WTC11 (cell line): ENCODE data around the gene GCNT4. TPM values are rescaled to one million over a fixed set of nuclear protein-coding genes. Genes with fewer than 3 reads are reported as not detected.

Experiments
- ATAC-seq: fragments of 200-7000 bp; cut with Tn5 transposase; 2 replicates; pipeline ENCODE4 v1.10.0; 2021; ENCODE audit warnings: mild to moderate bottlenecking, moderate library complexity
- CTCF ChIA-PET: fragments of 300-600 bp; sonication (Branson Sonifier 250); formaldehyde crosslinking; loops from one replicate; lab custom pipeline; 2021; ENCODE audit warnings: antibody characterized with exemption; lab: Charles Lee
- POLR2A ChIA-PET: fragments of 350-600 bp; sonication (Branson Sonifier 250); formaldehyde crosslinking; loops from one replicate; lab custom pipeline; 2021; ENCODE audit warnings: antibody characterized with exemption; lab: Charles Lee
- DNase-seq: peaks from one replicate; pipeline ENCODE4 v3.0.0; 2021; ENCODE audit warnings: low spot score
- H3K27ac Mint-ChIP-seq: 2 replicates; pipeline ENCODE4 v1.8.0; 2021; ENCODE audit warnings: mixed read lengths
- H3K27me3 Mint-ChIP-seq: 2 replicates; pipeline ENCODE4 v1.8.0; 2021; ENCODE audit warnings: low read depth, mild to moderate bottlenecking, moderate library complexity, mixed read lengths
- H3K36me3 Mint-ChIP-seq: 2 replicates; pipeline ENCODE4 v1.8.0; 2021; ENCODE audit warnings: mixed read lengths
- H3K4me1 Mint-ChIP-seq: 2 replicates; pipeline ENCODE4 v1.8.0; 2022; ENCODE audit warnings: mixed read lengths
- H3K4me3 Mint-ChIP-seq: 2 replicates; pipeline ENCODE4 v1.8.0; 2021; ENCODE audit warnings: mild to moderate bottlenecking, moderate library complexity, mixed read lengths
- H3K9me3 Mint-ChIP-seq: 2 replicates; pipeline ENCODE4 v1.8.0; 2021; ENCODE audit warnings: mixed read lengths
- CREM ChIP-seq: sonication (generic); formaldehyde crosslinking; IDR thresholded peaks from 2 replicates; pipeline ENCODE4 v1.8.1; 2022; ENCODE audit warnings: mild to moderate bottlenecking, missing genetic modification reagents, moderate library complexity
- ETV6 ChIP-seq: sonication (generic); formaldehyde crosslinking; IDR thresholded peaks from 2 replicates; pipeline ENCODE4 v1.8.1; 2022; ENCODE audit warnings: mild to moderate bottlenecking, missing genetic modification reagents
- FOXK1 ChIP-seq: sonication (generic); formaldehyde crosslinking; IDR thresholded peaks from 2 replicates; pipeline ENCODE4 v1.8.0; 2022; ENCODE audit warnings: mild to moderate bottlenecking, moderate library complexity, missing genetic modification reagents
- HMGA2 ChIP-seq: fragments of 250-450 bp; sonication (Bioruptor Pico); IDR thresholded peaks from 2 replicates; pipeline ENCODE4 v1.4.0; 2021; ENCODE audit warnings: mild to moderate bottlenecking, moderate library complexity
- NFATC4 ChIP-seq: fragments of 250-450 bp; sonication (Bioruptor Pico); IDR thresholded peaks from 2 replicates; pipeline ENCODE4 v1.9.0; 2021; ENCODE audit warnings: mild to moderate bottlenecking
- NR3C1 ChIP-seq: sonication (generic); formaldehyde crosslinking; conservative IDR thresholded peaks from 2 replicates; pipeline ENCODE4 v1.8.1; 2023; ENCODE audit warnings: low read depth, mild to moderate bottlenecking, missing genetic modification reagents
- SMAD3 ChIP-seq: sonication (generic); formaldehyde crosslinking; IDR thresholded peaks from 2 replicates; pipeline ENCODE4 v1.8.0; 2022; ENCODE audit warnings: missing genetic modification reagents, mild to moderate bottlenecking, borderline replicate concordance
- SP1 ChIP-seq: sonication (generic); formaldehyde crosslinking; conservative IDR thresholded peaks from 2 replicates; pipeline ENCODE4 v1.8.1; 2022; ENCODE audit warnings: missing genetic modification reagents
- TEAD1 ChIP-seq: sonication (generic); formaldehyde crosslinking; IDR thresholded peaks from 2 replicates; pipeline ENCODE4 v1.8.0; 2022; ENCODE audit warnings: mild to moderate bottlenecking, missing genetic modification reagents
- TEAD4 ChIP-seq: sonication (generic); formaldehyde crosslinking; IDR thresholded peaks from 2 replicates; pipeline ENCODE4 v1.8.0; 2022; ENCODE audit warnings: mild to moderate bottlenecking, missing genetic modification reagents
- ZBTB21 ChIP-seq: sonication (generic); formaldehyde crosslinking; IDR thresholded peaks from 2 replicates; pipeline ENCODE4 v1.8.1; 2023; ENCODE audit warnings: mild to moderate bottlenecking, missing genetic modification reagents, borderline replicate concordance
- ZNF138 ChIP-seq: sonication (generic); formaldehyde crosslinking; conservative IDR thresholded peaks from 2 replicates; pipeline ENCODE4 v1.8.1; 2022; ENCODE audit warnings: mild to moderate bottlenecking, moderate library complexity, missing genetic modification reagents
- ZNF396 ChIP-seq: fragments of 250-450 bp; sonication (Bioruptor Pico); IDR thresholded peaks from 2 replicates; pipeline ENCODE4 v1.8.0; 2021; ENCODE audit warnings: mild to moderate bottlenecking, moderate library complexity, borderline replicate concordance
- total RNA-seq: library from RNA; stranded (reverse); gene quantifications from 3 replicates; pipeline ENCODE4 v1.2.3, GENCODE V29; 2021
- TF ChIP-seq, protein P1 (sequence below): fragments of 250-450 bp; sonication (Bioruptor Pico); IDR thresholded peaks from 2 replicates; pipeline ENCODE4 v1.9.0; 2021; ENCODE audit warnings: moderate library complexity, mild to moderate bottlenecking, inconsistent platforms, borderline replicate concordance
- TF ChIP-seq, protein P2 (sequence below): sonication (generic); formaldehyde crosslinking; conservative IDR thresholded peaks from 2 replicates; pipeline ENCODE4 v1.8.1; 2023; ENCODE audit warnings: mild to moderate bottlenecking, low read depth, missing genetic modification reagents, moderate library complexity
- TF ChIP-seq, protein P3 (sequence below): sonication (generic); formaldehyde crosslinking; IDR thresholded peaks from 2 replicates; pipeline ENCODE4 v1.8.1; 2023; ENCODE audit warnings: mild to moderate bottlenecking, missing genetic modification reagents, moderate library complexity
- TF ChIP-seq, protein P4 (sequence below): sonication (generic); formaldehyde crosslinking; IDR thresholded peaks from 2 replicates; pipeline ENCODE4 v1.8.1; 2023; ENCODE audit warnings: mild to moderate bottlenecking, missing genetic modification reagents, moderate library complexity
- TF ChIP-seq, protein P5 (sequence below): fragments of 250-450 bp; sonication (Bioruptor Pico); conservative IDR thresholded peaks from 2 replicates; pipeline ENCODE4 v1.9.0; 2021; ENCODE audit warnings: mild to moderate bottlenecking
- TF ChIP-seq, protein P6 (sequence below): sonication (generic); formaldehyde crosslinking; IDR thresholded peaks from 2 replicates; pipeline ENCODE4 v1.8.1; 2022; ENCODE audit warnings: low read depth, missing genetic modification reagents, borderline replicate concordance
- TF ChIP-seq, protein P7 (sequence below): sonication (generic); formaldehyde crosslinking; IDR thresholded peaks from 2 replicates; pipeline ENCODE4 v1.8.1; 2022; ENCODE audit warnings: missing genetic modification reagents, borderline replicate concordance
- TF ChIP-seq, protein P8 (sequence below): sonication (generic); formaldehyde crosslinking; IDR thresholded peaks from 2 replicates; pipeline ENCODE4 v1.8.0; 2022; ENCODE audit warnings: mild to moderate bottlenecking, missing genetic modification reagents

The GCNT4 gene
- total RNA-seq, 1 experiment from 2014 or later = 1.8 TPM

DNA sequence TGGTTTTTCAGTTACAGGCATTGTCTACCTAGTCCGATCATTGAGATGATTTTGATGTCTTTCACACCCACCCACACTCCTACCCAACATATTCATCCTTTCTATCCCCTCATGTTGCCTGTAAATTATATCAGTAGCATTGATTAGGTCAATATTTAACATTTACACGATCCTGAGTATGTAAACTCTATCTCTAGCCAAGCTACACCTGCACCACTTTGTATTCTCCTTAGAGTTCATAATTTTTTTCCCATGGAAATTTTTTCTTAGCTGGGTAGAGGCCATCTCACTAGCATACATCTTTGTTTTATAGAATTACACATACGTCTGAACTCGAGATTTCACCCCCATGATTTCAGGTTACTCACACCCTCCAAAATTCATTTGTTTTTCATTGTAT lies 30.6 kb downstream of the GCNT4 start:
- TF ChIP-seq ZBTB21 (CRISPR knock-in tag) (no peak), ZNF138 (no peak), NFATC4 (no peak), NR3C1 (CRISPR knock-in tag) (no peak), SP1 (CRISPR knock-in tag) (no peak), FOXK1 (CRISPR knock-in tag) (no peak), HMGA2 (CRISPR knock-in tag) (no peak), CREM (no peak)
- TF ChIP-seq, protein P1, sequence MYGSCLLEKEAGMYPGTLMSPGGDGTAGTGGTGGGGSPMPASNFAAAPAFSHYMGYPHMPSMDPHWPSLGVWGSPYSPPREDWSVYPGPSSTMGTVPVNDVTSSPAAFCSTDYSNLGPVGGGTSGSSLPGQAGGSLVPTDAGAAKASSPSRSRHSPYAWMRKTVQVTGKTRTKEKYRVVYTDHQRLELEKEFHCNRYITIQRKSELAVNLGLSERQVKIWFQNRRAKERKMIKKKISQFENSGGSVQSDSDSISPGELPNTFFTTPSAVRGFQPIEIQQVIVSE (CRISPR knock-in tag) = no peak
- TF ChIP-seq, protein P2, sequence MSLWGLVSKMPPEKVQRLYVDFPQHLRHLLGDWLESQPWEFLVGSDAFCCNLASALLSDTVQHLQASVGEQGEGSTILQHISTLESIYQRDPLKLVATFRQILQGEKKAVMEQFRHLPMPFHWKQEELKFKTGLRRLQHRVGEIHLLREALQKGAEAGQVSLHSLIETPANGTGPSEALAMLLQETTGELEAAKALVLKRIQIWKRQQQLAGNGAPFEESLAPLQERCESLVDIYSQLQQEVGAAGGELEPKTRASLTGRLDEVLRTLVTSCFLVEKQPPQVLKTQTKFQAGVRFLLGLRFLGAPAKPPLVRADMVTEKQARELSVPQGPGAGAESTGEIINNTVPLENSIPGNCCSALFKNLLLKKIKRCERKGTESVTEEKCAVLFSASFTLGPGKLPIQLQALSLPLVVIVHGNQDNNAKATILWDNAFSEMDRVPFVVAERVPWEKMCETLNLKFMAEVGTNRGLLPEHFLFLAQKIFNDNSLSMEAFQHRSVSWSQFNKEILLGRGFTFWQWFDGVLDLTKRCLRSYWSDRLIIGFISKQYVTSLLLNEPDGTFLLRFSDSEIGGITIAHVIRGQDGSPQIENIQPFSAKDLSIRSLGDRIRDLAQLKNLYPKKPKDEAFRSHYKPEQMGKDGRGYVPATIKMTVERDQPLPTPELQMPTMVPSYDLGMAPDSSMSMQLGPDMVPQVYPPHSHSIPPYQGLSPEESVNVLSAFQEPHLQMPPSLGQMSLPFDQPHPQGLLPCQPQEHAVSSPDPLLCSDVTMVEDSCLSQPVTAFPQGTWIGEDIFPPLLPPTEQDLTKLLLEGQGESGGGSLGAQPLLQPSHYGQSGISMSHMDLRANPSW (CRISPR knock-in tag) = no peak
- TF ChIP-seq, protein P3, sequence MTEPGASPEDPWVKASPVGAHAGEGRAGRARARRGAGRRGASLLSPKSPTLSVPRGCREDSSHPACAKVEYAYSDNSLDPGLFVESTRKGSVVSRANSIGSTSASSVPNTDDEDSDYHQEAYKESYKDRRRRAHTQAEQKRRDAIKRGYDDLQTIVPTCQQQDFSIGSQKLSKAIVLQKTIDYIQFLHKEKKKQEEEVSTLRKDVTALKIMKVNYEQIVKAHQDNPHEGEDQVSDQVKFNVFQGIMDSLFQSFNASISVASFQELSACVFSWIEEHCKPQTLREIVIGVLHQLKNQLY = no peak
- ATAC-seq = no peak
- Mint-ChIP-seq H3K9me3 (no peaks in the 10 kb centered on the region), H3K4me1 (peaks cover 18% of the 10 kb centered on the region), H3K4me3 (no peak overlapping the region), H3K27ac (no peak overlapping the region), H3K36me3 (no peaks in the 10 kb centered on the region), H3K27me3 (no peaks in the 10 kb centered on the region)
- POLR2A ChIA-PET = no interaction called here
- CTCF ChIA-PET = interaction anchor here (0.5 kb wide), 1 partner anchor 12 kb away, joined by 3 read pairs; no protein-coding TSS in a partner anchor
- DNase-seq = no peak

DNA sequence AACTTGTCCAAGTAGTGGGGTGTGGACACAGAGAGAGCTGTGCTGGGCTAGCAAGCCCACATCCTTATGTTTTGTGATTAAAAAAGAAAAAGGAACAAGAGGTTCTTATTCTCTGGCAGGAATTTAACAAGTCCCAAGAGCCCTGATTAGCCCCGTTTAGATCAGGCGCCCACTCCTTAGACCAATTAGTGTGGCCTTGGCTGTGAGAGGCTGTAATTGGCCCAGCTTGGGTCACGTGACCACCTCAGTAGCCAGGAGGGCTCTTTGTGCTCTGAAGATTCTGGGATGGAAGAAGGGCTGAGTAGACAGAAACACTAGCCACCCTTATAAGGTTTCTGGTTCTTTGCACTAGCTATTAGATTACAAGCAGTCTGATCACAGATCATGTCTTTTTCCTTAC lies 31.1 kb downstream of the GCNT4 start:
- DNase-seq (no peak), ATAC-seq (peak; percentile 66)
- ChIA-PET CTCF (interaction anchor here (0.5 to 1.0 kb wide), 2 partner anchors 12 to 29 kb away, joined by 3 read pairs; no protein-coding TSS in a partner anchor), POLR2A (no interaction called here)
- Mint-ChIP-seq H3K36me3 (no peaks in the 10 kb centered on the region), H3K4me3 (no peak overlapping the region), H3K27me3 (no peaks in the 10 kb centered on the region), H3K4me1 (peaks cover 18% of the 10 kb centered on the region), H3K27ac (no peak overlapping the region), H3K9me3 (no peaks in the 10 kb centered on the region)
- no peak for TF ChIP-seq ETV6
- TF ChIP-seq, protein P4, sequence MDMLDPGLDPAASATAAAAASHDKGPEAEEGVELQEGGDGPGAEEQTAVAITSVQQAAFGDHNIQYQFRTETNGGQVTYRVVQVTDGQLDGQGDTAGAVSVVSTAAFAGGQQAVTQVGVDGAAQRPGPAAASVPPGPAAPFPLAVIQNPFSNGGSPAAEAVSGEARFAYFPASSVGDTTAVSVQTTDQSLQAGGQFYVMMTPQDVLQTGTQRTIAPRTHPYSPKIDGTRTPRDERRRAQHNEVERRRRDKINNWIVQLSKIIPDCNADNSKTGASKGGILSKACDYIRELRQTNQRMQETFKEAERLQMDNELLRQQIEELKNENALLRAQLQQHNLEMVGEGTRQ (CRISPR knock-in tag) = peak; percentile 71

DNA sequence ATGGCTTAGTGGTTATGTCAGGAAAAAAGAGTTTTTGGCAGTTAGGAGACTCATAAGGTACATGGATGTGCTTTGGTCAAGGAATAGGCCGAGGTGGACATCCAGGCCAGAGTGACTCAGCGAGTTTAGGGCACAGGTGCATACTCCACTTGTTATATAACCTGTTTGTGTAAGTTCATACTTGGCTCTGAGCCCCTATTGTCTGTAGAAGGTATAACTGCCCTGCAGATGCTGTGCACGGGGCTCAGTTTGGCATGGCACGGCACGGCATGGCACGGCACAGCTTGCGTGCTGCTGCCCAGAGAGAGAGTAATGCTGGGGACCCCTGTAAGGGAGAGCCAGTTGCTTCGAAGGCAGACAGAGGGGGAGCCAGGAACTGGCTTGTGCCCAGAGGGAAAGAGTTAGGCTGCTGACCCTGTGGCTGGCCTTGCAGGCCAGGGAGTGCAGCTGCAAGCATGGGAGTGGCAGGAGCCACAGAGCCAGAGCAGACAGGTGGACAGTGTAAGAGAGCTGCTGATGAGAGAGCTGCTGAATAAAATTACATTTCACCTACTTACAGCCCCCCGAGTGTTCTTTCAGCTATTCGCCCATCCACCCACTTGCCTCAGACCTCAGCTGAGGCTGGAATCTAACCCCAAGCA lies 32.2 kb downstream of the GCNT4 start:
- ChIA-PET CTCF (interaction anchor here (1.0 to 1.4 kb wide), 2 partner anchors 30 kb away, joined by 3 to 6 read pairs; no protein-coding TSS in a partner anchor), POLR2A (no interaction called here)
- no peak for DNase-seq
- no peak overlapping the region for H3K27ac Mint-ChIP-seq
- no peaks in the 10 kb centered on the region for H3K36me3 Mint-ChIP-seq
- H3K27me3 Mint-ChIP-seq = no peaks in the 10 kb centered on the region
- H3K4me3 Mint-ChIP-seq = no peak overlapping the region
- no peak for ATAC-seq
- H3K4me1 Mint-ChIP-seq = peaks cover 18% of the 10 kb centered on the region
- no peaks in the 10 kb centered on the region for H3K9me3 Mint-ChIP-seq
- TF ChIP-seq, protein P5, sequence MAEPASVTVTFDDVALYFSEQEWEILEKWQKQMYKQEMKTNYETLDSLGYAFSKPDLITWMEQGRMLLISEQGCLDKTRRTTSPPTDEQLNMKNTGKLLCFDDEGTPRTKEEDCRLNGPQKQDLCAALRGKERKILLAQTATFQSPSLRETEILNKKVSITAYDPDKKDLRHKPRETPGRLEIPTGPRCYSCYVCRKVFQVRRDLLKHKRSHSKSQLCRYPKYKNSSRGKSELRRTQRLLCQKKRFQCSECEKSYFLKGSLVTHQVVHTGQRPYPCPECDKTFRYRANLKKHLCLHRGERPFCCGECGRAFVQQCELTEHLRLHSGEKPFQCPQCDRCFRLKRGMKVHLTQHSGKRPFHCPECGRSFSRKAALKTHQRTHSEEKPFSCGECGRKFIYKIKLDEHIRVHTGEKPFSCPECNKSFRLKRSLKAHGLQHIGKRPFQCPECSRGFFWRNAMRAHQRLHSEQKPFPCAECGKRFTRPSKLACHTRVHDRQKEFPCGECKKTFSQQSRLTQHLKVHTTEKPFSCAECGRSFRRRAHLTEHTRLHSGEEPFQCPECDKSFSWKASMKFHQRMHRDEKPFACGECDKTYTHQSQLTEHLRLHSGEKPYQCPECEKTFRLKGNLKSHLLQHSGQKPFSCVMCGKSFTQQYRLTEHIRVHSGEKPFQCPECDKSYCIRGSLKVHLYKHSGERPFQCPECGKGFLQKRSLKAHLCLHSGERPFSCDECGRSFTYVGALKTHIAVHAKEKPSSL (CRISPR knock-in tag) = no peak
- TF ChIP-seq, protein P6, sequence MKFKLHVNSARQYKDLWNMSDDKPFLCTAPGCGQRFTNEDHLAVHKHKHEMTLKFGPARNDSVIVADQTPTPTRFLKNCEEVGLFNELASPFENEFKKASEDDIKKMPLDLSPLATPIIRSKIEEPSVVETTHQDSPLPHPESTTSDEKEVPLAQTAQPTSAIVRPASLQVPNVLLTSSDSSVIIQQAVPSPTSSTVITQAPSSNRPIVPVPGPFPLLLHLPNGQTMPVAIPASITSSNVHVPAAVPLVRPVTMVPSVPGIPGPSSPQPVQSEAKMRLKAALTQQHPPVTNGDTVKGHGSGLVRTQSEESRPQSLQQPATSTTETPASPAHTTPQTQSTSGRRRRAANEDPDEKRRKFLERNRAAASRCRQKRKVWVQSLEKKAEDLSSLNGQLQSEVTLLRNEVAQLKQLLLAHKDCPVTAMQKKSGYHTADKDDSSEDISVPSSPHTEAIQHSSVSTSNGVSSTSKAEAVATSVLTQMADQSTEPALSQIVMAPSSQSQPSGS = no peak
- TF ChIP-seq, protein P7, sequence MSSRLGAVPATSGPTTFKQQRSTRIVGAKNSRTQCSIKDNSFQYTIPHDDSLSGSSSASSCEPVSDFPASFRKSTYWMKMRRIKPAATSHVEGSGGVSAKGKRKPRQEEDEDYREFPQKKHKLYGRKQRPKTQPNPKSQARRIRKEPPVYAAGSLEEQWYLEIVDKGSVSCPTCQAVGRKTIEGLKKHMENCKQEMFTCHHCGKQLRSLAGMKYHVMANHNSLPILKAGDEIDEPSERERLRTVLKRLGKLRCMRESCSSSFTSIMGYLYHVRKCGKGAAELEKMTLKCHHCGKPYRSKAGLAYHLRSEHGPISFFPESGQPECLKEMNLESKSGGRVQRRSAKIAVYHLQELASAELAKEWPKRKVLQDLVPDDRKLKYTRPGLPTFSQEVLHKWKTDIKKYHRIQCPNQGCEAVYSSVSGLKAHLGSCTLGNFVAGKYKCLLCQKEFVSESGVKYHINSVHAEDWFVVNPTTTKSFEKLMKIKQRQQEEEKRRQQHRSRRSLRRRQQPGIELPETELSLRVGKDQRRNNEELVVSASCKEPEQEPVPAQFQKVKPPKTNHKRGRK (CRISPR knock-in tag) = no peak
- TF ChIP-seq SMAD3 (CRISPR knock-in tag) = no peak
- no peak for TF ChIP-seq ZNF396 (CRISPR knock-in tag)
- TF ChIP-seq TEAD1 (CRISPR knock-in tag) = no peak
- no peak for TF ChIP-seq TEAD4 (CRISPR knock-in tag)
- TF ChIP-seq, protein P8, sequence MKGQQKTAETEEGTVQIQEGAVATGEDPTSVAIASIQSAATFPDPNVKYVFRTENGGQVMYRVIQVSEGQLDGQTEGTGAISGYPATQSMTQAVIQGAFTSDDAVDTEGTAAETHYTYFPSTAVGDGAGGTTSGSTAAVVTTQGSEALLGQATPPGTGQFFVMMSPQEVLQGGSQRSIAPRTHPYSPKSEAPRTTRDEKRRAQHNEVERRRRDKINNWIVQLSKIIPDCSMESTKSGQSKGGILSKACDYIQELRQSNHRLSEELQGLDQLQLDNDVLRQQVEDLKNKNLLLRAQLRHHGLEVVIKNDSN (CRISPR knock-in tag) = no peak
